ENCODE results near the gene TMEM18.
A peak's percentile ranks its signal among the peaks of the same experiment; 100 is the strongest.

Gene TMEM18

GRCh38 chr2:678964-679363, 1.8 kb upstream of the TMEM18 start:
- CTCF ChIA-PET: no interaction called here
- H3K27ac ChIP-seq (ENCODE audit: extremely low read depth, low read depth, low read length): no peak overlapping the region
- no peak for TF ChIP-seq ZNF624 (tag by site-specific recombination; IDR thresholded peaks at IDR 0.05)
- H3K4me3 ChIP-seq (ENCODE audit: low read depth, low read length): no peak overlapping the region
- peaks cover 0 to 15% of the 10 kb centered on the region in 2 experiments; a peak in 1 of 3 replicates for H3K36me3 ChIP-seq (ENCODE audit: control insufficient read depth in 2 of 2, insufficient read depth in 1 of 2, low read length in 2 of 2)
- no peaks in the 10 kb centered on the region for H3K9me3 ChIP-seq (ENCODE audit: control insufficient read depth, insufficient read depth, low read depth, low read length)
- POLR2A ChIA-PET: no interaction called here
- H3K4me1 ChIP-seq (ENCODE audit: control insufficient read depth, insufficient read depth, low read length): no peaks in the 10 kb centered on the region; the same call in 1 of the 2 replicates

DNA sequence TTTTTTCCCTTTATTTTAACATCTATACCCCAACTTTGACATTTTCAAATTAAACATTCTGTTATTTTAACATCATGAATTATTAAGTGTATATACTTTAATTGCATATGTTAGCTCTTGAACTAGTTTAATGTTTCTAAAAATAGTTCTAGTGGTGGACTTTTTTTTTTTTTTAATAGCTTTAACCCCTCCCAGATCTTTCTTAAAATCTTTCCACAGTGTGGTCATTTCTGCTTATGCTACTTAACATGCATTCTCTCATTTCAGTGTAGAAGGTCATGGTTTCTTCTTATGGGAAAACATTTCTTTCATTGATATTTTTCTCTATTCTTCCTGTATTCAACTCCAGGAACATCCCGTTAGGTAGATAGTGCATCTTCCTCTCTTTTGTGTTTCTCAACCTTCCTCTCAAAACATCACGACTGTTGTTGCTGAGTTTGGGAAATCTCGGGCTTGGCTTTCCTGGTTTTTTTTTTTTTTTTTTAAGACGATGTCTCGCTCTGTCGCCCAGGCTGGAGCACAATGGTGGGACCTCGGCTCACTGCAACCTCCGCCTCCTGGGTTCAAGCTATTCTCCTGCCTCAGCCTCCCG, 849 bp upstream of the TMEM18 start:
- POLR2A ChIA-PET: interaction anchor here (0.6 to 1.1 kb wide), 3 partner anchors 15 to 298 kb away, joined by 3 to 4 read pairs (median 3); no protein-coding TSS in a partner anchor
- H3K36me3 ChIP-seq (ENCODE audit: control insufficient read depth in 2 of 2, insufficient read depth in 1 of 2, low read length in 2 of 2): peaks cover 0 to 17% of the 10 kb centered on the region in 2 experiments; a peak in 1 of 3 replicates
- no peaks in the 10 kb centered on the region for H3K9me3 ChIP-seq (ENCODE audit: control insufficient read depth, insufficient read depth, low read depth, low read length)
- peak overlapping the region; percentile 100 for H3K27ac ChIP-seq (ENCODE audit: extremely low read depth, low read depth, low read length)
- CTCF ChIA-PET: interaction anchor here (0.6 kb wide), 2 partner anchors 285 to 485 kb away, joined by 3 read pairs; no protein-coding TSS in a partner anchor
- no peaks in the 10 kb centered on the region; the same call in 1 of the 2 replicates for H3K4me1 ChIP-seq (ENCODE audit: control insufficient read depth, insufficient read depth, low read length)
- H3K4me3 ChIP-seq (ENCODE audit: low read depth, low read length): peak overlapping the region; percentile 89
- no peak for TF ChIP-seq ZNF132 (tag by site-specific recombination; IDR thresholded peaks at IDR 0.05; ENCODE audit: borderline replicate concordance)
- TF ChIP-seq ZNF174 (tag by site-specific recombination; IDR thresholded peaks at IDR 0.05): no peak

DNA sequence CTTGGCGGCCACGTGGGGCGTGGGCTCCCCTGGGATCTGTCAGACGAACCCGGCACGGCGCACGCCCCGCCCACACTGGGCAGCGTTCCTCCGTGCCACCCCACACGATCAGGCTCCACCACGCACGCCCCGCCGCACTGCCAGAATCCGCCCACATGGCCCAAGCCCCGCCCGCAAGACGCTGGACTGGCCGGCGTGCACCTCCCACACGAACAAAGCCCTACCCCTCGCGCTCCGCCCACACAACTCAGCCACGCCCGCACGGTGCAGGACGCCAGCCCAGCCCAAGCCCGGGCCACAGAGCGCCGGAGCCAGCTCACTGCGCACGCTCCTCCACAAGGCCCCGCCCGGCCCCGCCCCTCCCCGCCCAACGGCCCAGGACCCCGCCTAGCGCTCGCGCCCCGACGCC, 555 bp downstream of the TMEM18 start:
- Histone ChIP-seq H3K4me1 (ENCODE audit: control insufficient read depth, insufficient read depth, low read length) (no peaks in the 10 kb centered on the region; the same call in 1 of the 2 replicates), H3K4me3 (ENCODE audit: low read depth, low read length) (peak overlapping the region; percentile 72), H3K36me3 (ENCODE audit: control insufficient read depth in 2 of 2, insufficient read depth in 1 of 2, low read length in 2 of 2) (peaks cover 0 to 31% of the 10 kb centered on the region in 2 experiments; a peak in 1 of 3 replicates), H3K27ac (ENCODE audit: extremely low read depth, low read depth, low read length) (peak overlapping the region; percentile 100; the same call in 1 of the 2 replicates), H3K9me3 (ENCODE audit: control insufficient read depth, insufficient read depth, low read depth, low read length) (no peaks in the 10 kb centered on the region)
- ChIA-PET CTCF (no interaction called here), POLR2A (interaction anchor here (1.0 to 1.4 kb wide), 3 partner anchors 9 to 100 kb away, joined by 3 to 6 read pairs (median 3); no protein-coding TSS in a partner anchor)
- TF ChIP-seq KLF7 (tag by site-specific recombination; IDR thresholded peaks at IDR 0.05; ENCODE audit: borderline replicate concordance) (peak; percentile 50; the same call in 1 of the 2 replicates), ZNF785 (tag by site-specific recombination; IDR thresholded peaks at IDR 0.05) (no peak), GLIS2 (tag by site-specific recombination; IDR thresholded peaks at IDR 0.05) (peak; percentile 96), SP3 (tag by site-specific recombination; IDR thresholded peaks at IDR 0.05) (peak; percentile 95), ZNF623 (tag by site-specific recombination; IDR thresholded peaks at IDR 0.05) (no peak), ZBTB17 (tag by site-specific recombination; IDR thresholded peaks at IDR 0.05) (no peak), PATZ1 (tag by site-specific recombination; IDR thresholded peaks at IDR 0.05) (no peak; the same call in 1 of the 2 replicates), ZNF747 (tag by site-specific recombination; IDR thresholded peaks at IDR 0.05) (no peak), KLF9 (tag by site-specific recombination; IDR thresholded peaks at IDR 0.05; ENCODE audit: low read depth) (peak; percentile 81), ZNF830 (tag by site-specific recombination; IDR thresholded peaks at IDR 0.05; ENCODE audit: low read depth) (no peak), ZNF138 (tag by site-specific recombination; IDR thresholded peaks at IDR 0.05; ENCODE audit: borderline replicate concordance) (no peak), ZNF626 (tag by site-specific recombination; IDR thresholded peaks at IDR 0.05) (no peak), ZNF423 (tag by site-specific recombination; IDR thresholded peaks at IDR 0.05) (peak; percentile 66; the same call in 1 of the 2 replicates), ZNF549 (tag by site-specific recombination; IDR thresholded peaks at IDR 0.05) (no peak), SP2 (tag by site-specific recombination; IDR thresholded peaks at IDR 0.05) (peak; percentile 88), ZNF311 (tag by site-specific recombination; IDR thresholded peaks at IDR 0.05; ENCODE audit: borderline replicate concordance) (no peak), ZNF600 (tag by site-specific recombination; IDR thresholded peaks at IDR 0.05) (peak; percentile 50; the same call in 1 of the 2 replicates), KLF1 (tag by site-specific recombination; IDR thresholded peaks at IDR 0.05) (peak; percentile 92), ZNF366 (tag by site-specific recombination; conservative IDR thresholded peaks at IDR 0.05) (no peak), ZFP37 (tag by site-specific recombination; IDR thresholded peaks at IDR 0.05) (no peak)
- TF ChIP-seq, protein P1, sequence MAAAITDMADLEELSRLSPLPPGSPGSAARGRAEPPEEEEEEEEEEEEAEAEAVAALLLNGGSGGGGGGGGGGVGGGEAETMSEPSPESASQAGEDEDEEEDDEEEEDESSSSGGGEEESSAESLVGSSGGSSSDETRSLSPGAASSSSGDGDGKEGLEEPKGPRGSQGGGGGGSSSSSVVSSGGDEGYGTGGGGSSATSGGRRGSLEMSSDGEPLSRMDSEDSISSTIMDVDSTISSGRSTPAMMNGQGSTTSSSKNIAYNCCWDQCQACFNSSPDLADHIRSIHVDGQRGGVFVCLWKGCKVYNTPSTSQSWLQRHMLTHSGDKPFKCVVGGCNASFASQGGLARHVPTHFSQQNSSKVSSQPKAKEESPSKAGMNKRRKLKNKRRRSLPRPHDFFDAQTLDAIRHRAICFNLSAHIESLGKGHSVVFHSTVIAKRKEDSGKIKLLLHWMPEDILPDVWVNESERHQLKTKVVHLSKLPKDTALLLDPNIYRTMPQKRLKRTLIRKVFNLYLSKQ (tag by site-specific recombination; IDR thresholded peaks at IDR 0.05; ENCODE audit: borderline replicate concordance): no peak

Measured in HEK293 (cell line).